Naive thymus-derived CD4-positive, alpha-beta T cell (primary cell): ENCODE data around the gene TBC1D9B. TPM values are rescaled to one million over a fixed set of nuclear protein-coding genes. Genes with fewer than 3 reads are reported as not detected.
"Not testable (repeated sequence)": the region's sequence is repeated elsewhere in the genome, so short reads cannot be mapped to it uniquely, and the experiment has no call there.

Experiments
- ATAC-seq: fragments of 150-1000 bp; cut with Tn5 transposase; 2 replicates; pipeline ENCODE4 v1.10.0; 2021; ENCODE audit warnings: mild to moderate bottlenecking, moderate library complexity
- CTCF ChIA-PET: fragments of 350-600 bp; sonication (Branson Sonifier 250); formaldehyde crosslinking; loops from one replicate; lab custom pipeline; 2021; ENCODE audit warnings: antibody characterized with exemption; lab: Charles Lee
- POLR2A ChIA-PET: fragments of 350-600 bp; sonication (Branson Sonifier 250); formaldehyde crosslinking; loops from one replicate; lab custom pipeline; 2021; ENCODE audit warnings: antibody characterized with exemption, inconsistent platforms; lab: Charles Lee
- DNase-seq, 9 donors: peaks; one replicate each; pipeline versions ENCODE4 v3.0.0 to v3.0.0-alpha.2; 2020 to 2022; ENCODE audit warnings: mixed read lengths in 1 of 9
- H3K27ac ChIP-seq: one replicate; pipeline ENCODE4 v1.7.0; 2013; ENCODE audit warnings: mild to moderate bottlenecking, low read depth, low read length, moderate library complexity
- H3K27me3 ChIP-seq, 2 donors: one replicate each; pipeline ENCODE4 v1.7.0; 2013; ENCODE audit warnings: low read length in 2 of 2, mild to moderate bottlenecking in 2 of 2, moderate library complexity in 2 of 2; ENCODE audit not compliant: control insufficient read depth in 2 of 2, insufficient read depth in 2 of 2
- H3K36me3 ChIP-seq, 3 experiments: 1 replicate in 2 of 3; 2 replicates in 1 of 3; pipeline ENCODE4 v1.7.0; 2013; ENCODE audit warnings: low read length in 3 of 3, mild to moderate bottlenecking in 3 of 3, moderate library complexity in 1 of 3; ENCODE audit not compliant: insufficient read depth in 3 of 3, control insufficient read depth in 2 of 3
- H3K4me1 ChIP-seq, 2 donors: one replicate each; pipeline ENCODE4 v1.7.0; 2013; ENCODE audit warnings: low read length in 2 of 2, mild to moderate bottlenecking in 2 of 2, moderate library complexity in 1 of 2; ENCODE audit not compliant: control insufficient read depth in 2 of 2, insufficient read depth in 2 of 2
- H3K4me3 ChIP-seq: 2 replicates; pipeline ENCODE4 v1.7.0; 2013; ENCODE audit warnings: mild to moderate bottlenecking, low read length
- H3K9me3 ChIP-seq, 3 experiments: 1 replicate in 2 of 3; 2 replicates in 1 of 3; pipeline ENCODE4 v1.7.0; 2013; ENCODE audit warnings: low read length in 3 of 3; ENCODE audit not compliant: control insufficient read depth in 2 of 3
- H3K27ac Mint-ChIP-seq, 9 donors: one replicate each; pipeline ENCODE4 v1.8.0; 2020 to 2022; ENCODE audit warnings: mixed read lengths in 9 of 9, mild to moderate bottlenecking in 8 of 9, moderate library complexity in 5 of 9, inconsistent platforms in 2 of 9
- H3K27me3 Mint-ChIP-seq, 5 donors: one replicate each; pipeline ENCODE4 v1.8.0; 2021 to 2022; ENCODE audit warnings: mixed read lengths in 5 of 5, mild to moderate bottlenecking in 1 of 5
- H3K36me3 Mint-ChIP-seq, 5 donors: one replicate each; pipeline ENCODE4 v1.8.0; 2020 to 2022; ENCODE audit warnings: mixed read lengths in 5 of 5, mild to moderate bottlenecking in 3 of 5, inconsistent platforms in 1 of 5
- H3K4me1 Mint-ChIP-seq, 7 donors: one replicate each; pipeline ENCODE4 v1.8.0; 2020 to 2022; ENCODE audit warnings: mixed read lengths in 7 of 7, mild to moderate bottlenecking in 3 of 7, inconsistent platforms in 1 of 7
- H3K4me3 Mint-ChIP-seq, 10 donors: one replicate each; pipeline ENCODE4 v1.8.0; 2020 to 2022; ENCODE audit warnings: mild to moderate bottlenecking in 10 of 10, mixed read lengths in 10 of 10, moderate library complexity in 6 of 10, inconsistent platforms in 2 of 10
- H3K9me3 Mint-ChIP-seq, 11 donors: one replicate each; pipeline ENCODE4 v1.8.0; 2020 to 2022; ENCODE audit warnings: mixed read lengths in 11 of 11, mild to moderate bottlenecking in 4 of 11, inconsistent platforms in 1 of 11, moderate library complexity in 1 of 11
- intact Hi-C, 2 donors: fragments of 100-400 bp; cut with micrococcal nuclease; formaldehyde crosslinking; loops; one replicate each; pipeline ENCODE4 v1.15.1; 2023
- polyA plus RNA-seq, 2 donors: library from polyadenylated mRNA; unstranded; fragments of 300-500 nt; fragmentation: Illumina TruSeq; gene quantifications; one replicate each; pipeline ENCODE4 v1.2.3, GENCODE V29; 2021
- total RNA-seq, 6 experiments: library from RNA in 5 of 6; stranded (reverse) in 5 of 6; gene quantifications; 1 replicate in 5 of 6; 2 replicates in 1 of 6; pipeline ENCODE4 v1.2.3 and lab custom pipeline; 2021 to 2026

The TBC1D9B gene
- total and polyA plus RNA-seq, 7 experiments from 2014 or later: 19.3 to 117 (median 79.6) TPM

- peaks cover 0 to under 1% (median 0%) of the 10 kb centered on the region in 11 donors for H3K9me3 Mint-ChIP-seq
- intact Hi-C loops: no loop called here
- POLR2A ChIA-PET: no interaction called here
- H3K4me1 ChIP-seq: peaks cover 8 to 19% of the 10 kb centered on the region in 2 donors
- CTCF ChIA-PET: no interaction called here
- H3K9me3 ChIP-seq: no peaks in the 10 kb centered on the region
- peak overlapping the region in 2 of 9 donors; percentile 5 to 48 for H3K27ac Mint-ChIP-seq
- H3K27me3 ChIP-seq: no peaks in the 10 kb centered on the region
- peaks cover 8 to 75% (median 10%) of the 10 kb centered on the region in 3 experiments for H3K36me3 ChIP-seq
- H3K36me3 Mint-ChIP-seq: peaks cover 5 to 48% (median 25%) of the 10 kb centered on the region in 5 donors
- no peak overlapping the region for H3K4me3 Mint-ChIP-seq
- H3K4me1 Mint-ChIP-seq: peaks cover 10 to 20% (median 15%) of the 10 kb centered on the region in 7 donors
- DNase-seq: no peak
- no peak overlapping the region for H3K4me3 ChIP-seq
- no peak for ATAC-seq
- H3K27ac ChIP-seq: no peak overlapping the region
- no peaks in the 10 kb centered on the region for H3K27me3 Mint-ChIP-seq
These were observed 68.1 kb downstream of the TBC1D9B start for GRCh38 chr5:179839328-179840256.

- peak overlapping the region; percentile 69 for H3K27ac ChIP-seq
- DNase-seq (no peak), ATAC-seq (no peak)
- H3K4me3 Mint-ChIP-seq: peak overlapping the region in 7 of 10 donors; percentile 1 to 78 (median 50)
- no peaks in the 10 kb centered on the region for H3K9me3 ChIP-seq
- H3K4me1 ChIP-seq: peaks cover 8 to 19% of the 10 kb centered on the region in 2 donors
- H3K36me3 Mint-ChIP-seq: peaks cover 13 to 57% (median 34%) of the 10 kb centered on the region in 5 donors
- no peaks in the 10 kb centered on the region for H3K9me3 Mint-ChIP-seq
- CTCF ChIA-PET: no interaction called here
- POLR2A ChIA-PET: interaction anchor here (0.6 to 1.9 kb wide), 6 partner anchors 10 to 100 kb away, joined by 3 to 6 read pairs (median 3); no protein-coding TSS in a partner anchor
- no peak overlapping the region for H3K4me3 ChIP-seq
- H3K27ac Mint-ChIP-seq: peak overlapping the region; percentile 77 to 93 (median 88)
- intact Hi-C loops: loop anchor here (1.0 to 2.0 kb wide), 2 partner anchors 31 to 35 kb away; partner anchors contain the start of gene MGAT4B (in 1 of the 2)
- H3K27me3 ChIP-seq: no peaks in the 10 kb centered on the region
- H3K36me3 ChIP-seq: peaks cover 22 to 81% (median 23%) of the 10 kb centered on the region in 3 experiments
- H3K27me3 Mint-ChIP-seq: no peaks in the 10 kb centered on the region
- peaks cover 10 to 26% (median 15%) of the 10 kb centered on the region in 7 donors for H3K4me1 Mint-ChIP-seq
These were observed 70.4 kb downstream of the TBC1D9B start for GRCh38 chr5:179837076-179838011.

- no peaks in the 10 kb centered on the region for H3K27me3 Mint-ChIP-seq
- CTCF ChIA-PET: interaction anchor here (1.3 kb wide), 1 partner anchor 35 kb away, joined by 5 read pairs; no protein-coding TSS in a partner anchor
- Histone ChIP-seq H3K36me3 (peaks cover 22 to 83% (median 25%) of the 10 kb centered on the region in 3 experiments), H3K9me3 (no peaks in the 10 kb centered on the region), H3K27ac (peak overlapping the region; percentile 69), H3K4me1 (peaks cover 8 to 19% of the 10 kb centered on the region in 2 donors), H3K27me3 (no peaks in the 10 kb centered on the region), H3K4me3 (no peak overlapping the region)
- intact Hi-C loops: loop anchor here (1.0 to 2.0 kb wide), 3 partner anchors 15 to 34 kb away; partner anchors contain the start of gene MRNIP (in 2 of the 2)
- POLR2A ChIA-PET: interaction anchor here (0.6 to 1.9 kb wide), 5 partner anchors 9 to 731 kb away, joined by 3 to 6 read pairs (median 4); partner anchors contain the start of gene SQSTM1
- DNase-seq (peak in 7 of 9 donors; percentile 23 to 67 (median 47)), ATAC-seq (peak; percentile 87)
- peaks cover 0 to 2% (median 0%) of the 10 kb centered on the region in 11 donors for H3K9me3 Mint-ChIP-seq
- peak overlapping the region; percentile 77 to 93 (median 88) for H3K27ac Mint-ChIP-seq
- H3K4me1 Mint-ChIP-seq: peaks cover 12 to 26% (median 15%) of the 10 kb centered on the region in 7 donors
- H3K36me3 Mint-ChIP-seq: peaks cover 13 to 60% (median 35%) of the 10 kb centered on the region in 5 donors
- peak overlapping the region in 9 of 10 donors; percentile 1 to 78 (median 45) for H3K4me3 Mint-ChIP-seq
These were observed 71.3 kb downstream of the TBC1D9B start for GRCh38 chr5:179836225-179837019.

- H3K27ac Mint-ChIP-seq, intact Hi-C loops, H3K27me3 Mint-ChIP-seq, POLR2A ChIA-PET, H3K9me3 Mint-ChIP-seq, H3K27me3 ChIP-seq, H3K9me3 ChIP-seq, H3K4me3 ChIP-seq, CTCF ChIA-PET, ATAC-seq, H3K4me3 Mint-ChIP-seq, H3K27ac ChIP-seq, DNase-seq: not testable (repeated sequence)
- peaks cover 21 to 82% (median 25%) of the 10 kb centered on the region in 3 experiments for H3K36me3 ChIP-seq
- peaks cover 8 to 19% of the 10 kb centered on the region in 2 donors for H3K4me1 ChIP-seq
- H3K4me1 Mint-ChIP-seq: peaks cover 12 to 26% (median 15%) of the 10 kb centered on the region in 7 donors
- H3K36me3 Mint-ChIP-seq: peaks cover 17 to 59% (median 36%) of the 10 kb centered on the region in 5 donors
These were observed 72.8 kb downstream of the TBC1D9B start for GRCh38 chr5:179834871-179835270.

GRCh38 chr5:179834120-179834519 is 73.6 kb downstream of the TBC1D9B start:
- DNase-seq (no peak), ATAC-seq (no peak)
- Mint-ChIP-seq H3K4me1 (peaks cover 12 to 27% (median 16%) of the 10 kb centered on the region in 7 donors), H3K36me3 (peaks cover 17 to 60% (median 37%) of the 10 kb centered on the region in 5 donors), H3K27me3 (no peaks in the 10 kb centered on the region), H3K9me3 (peaks cover 0 to 2% (median 0%) of the 10 kb centered on the region in 11 donors), H3K4me3 (no peak overlapping the region), H3K27ac (peak overlapping the region in 3 of 9 donors; percentile 10 to 85 (median 29))
- Histone ChIP-seq H3K27me3 (no peaks in the 10 kb centered on the region), H3K4me1 (peaks cover 8 to 19% of the 10 kb centered on the region in 2 donors), H3K27ac (no peak overlapping the region), H3K4me3 (no peak overlapping the region), H3K9me3 (no peaks in the 10 kb centered on the region), H3K36me3 (peaks cover 24 to 81% (median 25%) of the 10 kb centered on the region in 3 experiments)
- intact Hi-C loops: no loop called here
- ChIA-PET CTCF (no interaction called here), POLR2A (interaction anchor here (1.4 kb wide), 1 partner anchor 14 kb away, joined by 7 read pairs; no protein-coding TSS in a partner anchor)
